BE2C (cell line): ENCODE data around the gene PAPLN.

Source experiments
- DNase-seq: peaks from one replicate; pipeline ENCODE4 v3.0.0-alpha.2; 2020
- H3K27me3 ChIP-seq: fragments of 250-450 bp; sonication (Bioruptor Pico); 2 replicates; pipeline ENCODE4 v1.5.1; 2020; ENCODE audit warnings: mild to moderate bottlenecking
- H3K36me3 ChIP-seq: fragments of 250-450 bp; sonication (Bioruptor Pico); 2 replicates; pipeline ENCODE4 v1.5.1; 2020; ENCODE audit warnings: mild to moderate bottlenecking
- H3K4me1 ChIP-seq: fragments of 250-450 bp; sonication (Bioruptor Pico); 2 replicates; pipeline ENCODE4 v1.5.1; 2020
- H3K4me3 ChIP-seq: 2 replicates; pipeline ENCODE4 v1.5.1; 2011; ENCODE audit warnings: low read depth, low read length
- H3K9me3 ChIP-seq: fragments of 250-450 bp; sonication (Bioruptor Pico); 2 replicates; pipeline ENCODE4 v1.5.1; 2020
- CTCF ChIP-seq: IDR thresholded peaks from 2 replicates; pipeline ENCODE4 v1.5.1; 2012; ENCODE audit warnings: mild to moderate bottlenecking, low read depth, low read length

PAPLN gene

DNA sequence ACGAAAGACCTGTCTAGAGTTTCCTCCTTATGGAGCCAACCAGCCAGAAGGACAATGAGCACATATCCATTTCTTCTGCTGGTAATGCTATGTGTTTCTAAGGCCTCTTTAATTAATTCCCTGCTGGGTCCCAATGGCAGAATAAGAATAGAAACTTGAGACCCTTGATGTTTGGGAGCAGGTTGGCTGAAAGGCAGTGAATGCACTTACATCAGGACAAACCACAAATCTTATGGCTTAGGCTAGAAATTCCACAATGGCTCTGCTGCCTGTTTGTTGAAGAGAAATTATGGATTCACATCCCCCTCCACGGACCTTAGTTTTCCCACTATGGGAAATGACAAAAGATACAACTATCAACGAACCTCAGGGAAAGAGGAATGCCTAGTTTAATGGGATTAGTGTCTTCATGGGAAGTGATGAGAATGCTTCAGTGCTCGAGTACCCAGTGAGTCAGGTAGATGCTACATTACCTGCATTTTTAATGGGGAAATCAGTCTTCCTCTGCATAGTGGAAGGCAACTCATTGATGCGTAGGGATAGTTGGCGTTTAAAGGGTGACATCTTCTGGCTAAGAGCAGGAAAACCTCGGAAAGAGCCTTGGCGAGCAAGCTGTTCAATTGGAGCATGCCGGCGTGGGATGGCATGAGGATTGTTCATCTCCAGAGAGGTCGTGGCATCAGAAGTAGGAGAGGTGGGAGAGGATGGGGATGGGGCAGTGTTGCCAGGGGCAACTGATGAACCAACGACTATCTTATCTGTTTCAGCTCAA lies 46.5 kb downstream of the PAPLN start:
- Histone ChIP-seq H3K9me3 (no peaks in the 10 kb centered on the region), H3K4me3 (no peak overlapping the region), H3K36me3 (peaks cover 66% of the 10 kb centered on the region), H3K4me1 (no peaks in the 10 kb centered on the region), H3K27me3 (no peaks in the 10 kb centered on the region)
- DNase-seq, result no peak
- peak; percentile 48 for TF ChIP-seq CTCF

DNA sequence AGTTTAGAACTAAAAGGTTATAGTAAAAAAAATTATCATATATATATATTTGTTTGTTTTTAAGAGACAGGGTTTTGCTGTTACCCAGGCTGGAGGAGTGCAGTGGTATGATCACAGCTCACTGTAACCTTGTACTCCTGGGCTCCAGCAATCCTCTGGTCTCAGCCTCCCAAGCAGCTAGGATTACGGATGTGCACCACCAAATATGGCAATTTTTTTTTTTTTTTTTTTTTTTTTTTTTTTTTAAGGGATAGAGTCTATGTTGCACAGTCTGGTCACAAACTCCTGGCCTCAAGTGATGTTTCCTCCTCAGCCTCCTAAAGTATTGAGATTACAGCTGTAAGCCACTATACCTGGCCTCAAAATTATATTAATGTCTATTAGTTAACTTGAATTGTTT lies 48.7 kb downstream of the PAPLN start:
- Histone ChIP-seq H3K4me3 (no peak overlapping the region), H3K27me3 (no peaks in the 10 kb centered on the region), H3K9me3 (no peaks in the 10 kb centered on the region), H3K36me3 (peaks cover 56% of the 10 kb centered on the region), H3K4me1 (no peaks in the 10 kb centered on the region)
- TF ChIP-seq CTCF, result no peak
- DNase-seq, result no peak

DNA sequence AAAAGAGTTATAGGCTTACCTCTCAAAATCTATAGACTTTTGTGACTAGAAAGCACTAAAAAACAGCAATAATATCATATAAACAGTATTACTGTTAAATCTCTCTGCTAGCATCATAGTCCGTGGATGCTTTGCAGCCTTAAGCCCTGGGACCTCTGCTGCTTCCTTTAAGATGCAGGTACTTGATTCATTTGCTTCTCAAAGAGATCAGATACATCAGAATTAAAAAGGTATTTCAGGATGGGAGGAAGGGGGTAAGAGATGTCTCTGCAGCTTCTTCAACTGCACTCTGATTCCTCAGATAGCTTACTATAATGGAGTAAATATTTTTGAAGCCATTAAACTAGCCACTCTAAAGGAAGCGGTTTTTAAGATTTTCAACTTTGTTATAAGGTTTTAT lies 49.3 kb downstream of the PAPLN start:
- H3K36me3 ChIP-seq, result peaks cover 51% of the 10 kb centered on the region
- TF ChIP-seq CTCF, result no peak
- H3K4me3 ChIP-seq, result no peak overlapping the region
- no peaks in the 10 kb centered on the region for H3K4me1 ChIP-seq
- no peak for DNase-seq
- no peaks in the 10 kb centered on the region for H3K27me3 ChIP-seq
- no peaks in the 10 kb centered on the region for H3K9me3 ChIP-seq

GRCh38 chr14:73287071-73287470 lies 49.8 kb downstream of the PAPLN start:
- no peak for DNase-seq
- no peaks in the 10 kb centered on the region for H3K27me3 ChIP-seq

DNA sequence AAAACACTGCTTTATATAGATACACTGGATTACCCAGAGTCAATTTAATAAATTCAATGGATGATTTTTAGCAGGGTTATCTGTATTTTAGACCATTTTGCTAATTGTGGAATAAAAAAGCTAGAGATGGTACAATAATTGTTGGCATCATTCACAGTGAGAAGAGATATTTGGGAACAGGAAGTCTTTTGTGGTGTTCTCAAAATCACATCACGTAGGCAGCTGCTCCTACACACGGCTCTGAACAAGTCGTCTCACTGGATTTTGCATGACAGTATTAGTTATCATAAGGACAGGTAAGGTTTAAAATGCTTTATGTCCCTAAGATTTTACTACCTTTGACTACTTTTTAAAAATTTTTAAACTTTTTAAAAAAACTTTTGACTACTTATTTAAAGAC lies 52.0 kb downstream of the PAPLN start:
- no peaks in the 10 kb centered on the region for H3K4me1 ChIP-seq
- H3K36me3 ChIP-seq, result peaks cover 35% of the 10 kb centered on the region
- TF ChIP-seq CTCF, result no peak
- no peaks in the 10 kb centered on the region for H3K9me3 ChIP-seq
- no peak overlapping the region for H3K4me3 ChIP-seq
- H3K27me3 ChIP-seq, result no peaks in the 10 kb centered on the region
- DNase-seq, result no peak

More at GRCh38 chr14:73287071-73287470, 49.8 kb downstream of the PAPLN start:
- no peaks in the 10 kb centered on the region for H3K4me1 ChIP-seq
- peaks cover 51% of the 10 kb centered on the region for H3K36me3 ChIP-seq
- TF ChIP-seq CTCF, result no peak
- H3K9me3 ChIP-seq, result no peaks in the 10 kb centered on the region
- H3K4me3 ChIP-seq, result no peak overlapping the region

DNA sequence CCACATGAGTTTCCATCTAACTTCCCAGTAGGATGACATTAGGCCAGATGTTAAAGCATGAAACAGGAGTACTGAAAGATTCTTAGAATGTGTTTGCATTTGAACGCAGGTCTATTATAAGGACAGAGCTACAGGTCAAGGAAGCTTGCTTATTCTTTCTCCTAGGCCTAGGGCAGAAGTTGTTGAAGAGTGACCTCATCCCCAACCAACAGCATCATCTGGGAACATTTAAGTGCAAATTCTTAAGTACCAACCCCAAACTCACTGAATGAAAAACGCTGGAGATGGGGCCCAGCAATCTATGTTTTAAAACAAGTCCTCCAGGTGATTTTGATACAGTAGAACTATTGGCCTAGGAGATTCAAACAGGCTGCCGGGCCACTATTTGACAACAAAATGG lies 52.4 kb downstream of the PAPLN start:
- H3K27me3 ChIP-seq, result no peaks in the 10 kb centered on the region
- DNase-seq, result no peak
- H3K9me3 ChIP-seq, result no peaks in the 10 kb centered on the region
- no peak overlapping the region for H3K4me3 ChIP-seq
- no peaks in the 10 kb centered on the region for H3K4me1 ChIP-seq
- peaks cover 31% of the 10 kb centered on the region for H3K36me3 ChIP-seq
- no peak for TF ChIP-seq CTCF
